Liver (tissue), 3 donors: Measurements from ENCODE around the gene SORCS2.

ENCODE experiments used
- FOXA1 ChIP-seq: IDR thresholded peaks from 2 replicates; pipeline ENCODE4 v1.6.1; 2016; ENCODE audit warnings: antibody characterized with exemption
- JUND ChIP-seq, 2 donors: IDR thresholded peaks; 2 replicates each; pipeline ENCODE4 v1.6.1; 2016; ENCODE audit warnings: antibody characterized with exemption in 2 of 2
- TAF1 ChIP-seq: conservative IDR thresholded peaks from 2 replicates; pipeline ENCODE4 v1.6.1; 2016; ENCODE audit warnings: antibody characterized with exemption, mild to moderate bottlenecking
- TF ChIP-seq, protein P1 (sequence below): fragments of 150-350 bp; IDR thresholded peaks from 2 replicates; pipeline ENCODE4 v1.5.1; 2017; ENCODE audit warnings: improper control_type of control experiment, low read depth, low read length; ENCODE audit not compliant: missing input control
- TF ChIP-seq, protein P2 (sequence below): IDR thresholded peaks from 2 replicates; pipeline ENCODE4 v1.6.1; 2016; ENCODE audit warnings: antibody characterized with exemption
- donor health status: healthy.
- donor health status: healthy.

DNA sequence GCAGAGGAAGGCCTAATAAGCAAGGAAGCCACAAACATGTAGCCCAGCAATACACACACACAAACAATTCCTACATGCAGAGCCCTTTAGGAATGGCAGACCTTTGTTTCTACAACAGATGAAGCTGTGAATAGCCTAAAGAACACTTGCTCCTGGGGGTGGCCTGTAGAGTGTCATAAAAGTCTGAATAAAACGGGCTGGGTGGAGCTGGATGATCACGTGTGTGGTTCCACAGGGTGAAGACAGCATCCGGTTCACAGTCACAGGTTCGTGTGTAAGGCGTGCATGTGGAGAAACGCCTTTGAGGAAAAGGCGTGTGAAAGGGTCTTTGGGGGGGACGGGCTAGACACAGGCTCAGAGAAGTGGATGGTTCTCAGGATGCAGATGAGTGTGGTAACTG lies 591.2 kb downstream of the SORCS2 start:
- TF ChIP-seq, protein P1, sequence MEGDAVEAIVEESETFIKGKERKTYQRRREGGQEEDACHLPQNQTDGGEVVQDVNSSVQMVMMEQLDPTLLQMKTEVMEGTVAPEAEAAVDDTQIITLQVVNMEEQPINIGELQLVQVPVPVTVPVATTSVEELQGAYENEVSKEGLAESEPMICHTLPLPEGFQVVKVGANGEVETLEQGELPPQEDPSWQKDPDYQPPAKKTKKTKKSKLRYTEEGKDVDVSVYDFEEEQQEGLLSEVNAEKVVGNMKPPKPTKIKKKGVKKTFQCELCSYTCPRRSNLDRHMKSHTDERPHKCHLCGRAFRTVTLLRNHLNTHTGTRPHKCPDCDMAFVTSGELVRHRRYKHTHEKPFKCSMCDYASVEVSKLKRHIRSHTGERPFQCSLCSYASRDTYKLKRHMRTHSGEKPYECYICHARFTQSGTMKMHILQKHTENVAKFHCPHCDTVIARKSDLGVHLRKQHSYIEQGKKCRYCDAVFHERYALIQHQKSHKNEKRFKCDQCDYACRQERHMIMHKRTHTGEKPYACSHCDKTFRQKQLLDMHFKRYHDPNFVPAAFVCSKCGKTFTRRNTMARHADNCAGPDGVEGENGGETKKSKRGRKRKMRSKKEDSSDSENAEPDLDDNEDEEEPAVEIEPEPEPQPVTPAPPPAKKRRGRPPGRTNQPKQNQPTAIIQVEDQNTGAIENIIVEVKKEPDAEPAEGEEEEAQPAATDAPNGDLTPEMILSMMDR = no peak
- TF ChIP-seq JUND (IDR thresholded peaks at IDR 0.05) = no peak
- TF ChIP-seq TAF1 = no peak
- no peak for TF ChIP-seq FOXA1
- TF ChIP-seq, protein P2, sequence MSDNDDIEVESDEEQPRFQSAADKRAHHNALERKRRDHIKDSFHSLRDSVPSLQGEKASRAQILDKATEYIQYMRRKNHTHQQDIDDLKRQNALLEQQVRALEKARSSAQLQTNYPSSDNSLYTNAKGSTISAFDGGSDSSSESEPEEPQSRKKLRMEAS = no peak
